Hepatocyte (in vitro differentiated cells): ENCODE results near the gene TAL1. TPM values are rescaled to one million over a fixed set of nuclear protein-coding genes. Genes with fewer than 3 reads are reported as not detected.
"Not testable (repeated sequence)": the region's sequence is repeated elsewhere in the genome, so short reads cannot be mapped to it uniquely, and the experiment has no call there.

Experiments used
- DNase-seq: peaks from one replicate; pipeline ENCODE4 v3.0.0-alpha.2; 2016; ENCODE audit warnings: low spot score
- H2AFZ ChIP-seq: fragments of 200-600 bp; sonication (generic); 2 replicates; pipeline ENCODE4 v1.6.0; 2016; ENCODE audit warnings: antibody characterized with exemption, mild to moderate bottlenecking
- H3K27ac ChIP-seq: fragments of 200-600 bp; sonication (generic); 2 replicates; pipeline ENCODE4 v1.5.1; 2016; ENCODE audit warnings: mild to moderate bottlenecking
- H3K27me3 ChIP-seq: fragments of 200-600 bp; sonication (generic); 2 replicates; pipeline ENCODE4 v1.6.1; 2016
- H3K36me3 ChIP-seq: fragments of 200-600 bp; sonication (generic); replicated peaks from 2 replicates; pipeline ENCODE4 v1.5.1; 2016; ENCODE audit warnings: low read depth; ENCODE audit not compliant: insufficient read depth
- H3K4me1 ChIP-seq: fragments of 200-600 bp; sonication (generic); 2 replicates; pipeline ENCODE4 v1.5.1; 2016; ENCODE audit warnings: mild to moderate bottlenecking, moderate library complexity; ENCODE audit not compliant: insufficient read depth
- H3K4me2 ChIP-seq: fragments of 200-600 bp; sonication (generic); 2 replicates; pipeline ENCODE4 v1.6.0; 2016
- H3K4me3 ChIP-seq: fragments of 200-600 bp; sonication (generic); 2 replicates; pipeline ENCODE4 v1.5.1; 2016; ENCODE audit warnings: mild to moderate bottlenecking
- H3K79me2 ChIP-seq: fragments of 200-600 bp; sonication (generic); 2 replicates; pipeline ENCODE4 v1.6.0; 2017; ENCODE audit warnings: mild to moderate bottlenecking
- H3K9me2 ChIP-seq: fragments of 200-600 bp; sonication (generic); replicated peaks from 2 replicates; pipeline ENCODE4 v1.6.0; 2017; ENCODE audit warnings: mild to moderate bottlenecking; ENCODE audit not compliant: insufficient read depth
- H3K9me3 ChIP-seq: fragments of 200-600 bp; sonication (generic); 2 replicates; pipeline ENCODE4 v1.5.1; 2016; ENCODE audit warnings: low read depth, mild to moderate bottlenecking
- H4K20me1 ChIP-seq: fragments of 200-600 bp; sonication (generic); 2 replicates; pipeline ENCODE4 v1.6.0; 2016; ENCODE audit warnings: mild to moderate bottlenecking; ENCODE audit not compliant: insufficient read depth, poor library complexity, severe bottlenecking
- EZH2 ChIP-seq: fragments of 200-600 bp; sonication (generic); IDR thresholded peaks from 2 replicates; pipeline ENCODE4 v1.6.1; 2016; ENCODE audit warnings: antibody characterized with exemption, mild to moderate bottlenecking, borderline replicate concordance
- EZH2phosphoT487 ChIP-seq: fragments of 200-600 bp; sonication (generic); IDR thresholded peaks from one replicate; pipeline ENCODE4 v1.6.1; 2018; ENCODE audit warnings: antibody characterized with exemption, mild to moderate bottlenecking, low read depth, moderate library complexity; ENCODE audit not compliant: unreplicated experiment, severe bottlenecking
- WGBS: methylation state at CpG from one replicate; pipeline ENCODE4 v1.1.6; 2016; ENCODE audit warnings: low lambda C conversion rate; ENCODE audit errors: missing lambda C conversion rate; 5-methylcytosine and 5-hydroxymethylcytosine counted together
- polyA plus RNA-seq: library from polyadenylated mRNA; unstranded; fragments of >200 nt; fragmentation: Nextera tagmentation; extraction: Ambion mirVana; gene quantifications from 2 replicates; pipeline ENCODE4 v1.2.1, GENCODE V29; 2016
- total RNA-seq: library from RNA; depleted of rRNA; stranded (reverse); fragments of >200 nt; gene quantifications from 2 replicates; pipeline ENCODE4 v1.2.3, GENCODE V29; 2014
- TF ChIP-seq, protein P1 (sequence below): fragments of 200-600 bp; sonication (generic); IDR thresholded peaks from 2 replicates; pipeline ENCODE4 v1.5.1; 2016; ENCODE audit warnings: antibody characterized with exemption, mild to moderate bottlenecking; ENCODE audit not compliant: poor library complexity

TAL1 gene
- total and polyA plus RNA-seq, 2 experiments from 2014 or later = 0.13 TPM; not detected in 1

- H3K36me3 ChIP-seq = no peaks in the 10 kb centered on the region
- no peak overlapping the region for H3K27ac ChIP-seq
Measured at GRCh38 chr1:47194311-47194710, 37.7 kb downstream of the TAL1 start.

DNA sequence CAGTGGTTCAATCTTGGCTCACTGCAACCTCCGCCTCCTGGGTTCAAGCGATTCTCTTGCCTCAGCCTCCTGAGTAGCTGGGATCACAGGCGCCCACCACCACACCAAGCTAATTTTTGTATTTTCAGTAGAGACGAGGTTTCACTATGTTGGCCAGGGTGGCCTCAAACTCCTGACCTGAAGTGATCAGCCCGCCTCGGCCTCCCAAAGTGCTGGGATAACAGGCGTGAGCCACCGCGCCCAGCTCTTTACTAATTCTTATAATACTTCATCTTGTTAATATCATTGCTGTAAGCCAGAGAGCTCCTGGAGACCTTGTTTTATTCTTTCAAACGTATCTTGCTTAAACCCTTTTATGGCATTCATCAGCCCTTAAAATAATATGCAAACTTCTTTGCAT is 38.5 kb downstream of the TAL1 start:
- not testable (repeated sequence) for DNase-seq, H4K20me1 ChIP-seq, H3K4me3 ChIP-seq, H2AFZ ChIP-seq, H3K79me2 ChIP-seq, H3K9me2 ChIP-seq, H3K36me3 ChIP-seq, H3K9me3 ChIP-seq, H3K27me3 ChIP-seq, H3K4me2 ChIP-seq
- peak overlapping the region; percentile 94 for H3K27ac ChIP-seq
- WGBS = 87% methylated on average over 10 of the region's 10 CpGs
- peaks cover 24% of the 10 kb centered on the region for H3K4me1 ChIP-seq

More at GRCh38 chr1:47194311-47194710, 37.7 kb downstream of the TAL1 start:
- no peaks in the 10 kb centered on the region for H3K9me2 ChIP-seq
- no peak overlapping the region for H3K4me2 ChIP-seq
- TF ChIP-seq EZH2 (no peak), EZH2phosphoT487 (no peak)
- TF ChIP-seq, protein P1, sequence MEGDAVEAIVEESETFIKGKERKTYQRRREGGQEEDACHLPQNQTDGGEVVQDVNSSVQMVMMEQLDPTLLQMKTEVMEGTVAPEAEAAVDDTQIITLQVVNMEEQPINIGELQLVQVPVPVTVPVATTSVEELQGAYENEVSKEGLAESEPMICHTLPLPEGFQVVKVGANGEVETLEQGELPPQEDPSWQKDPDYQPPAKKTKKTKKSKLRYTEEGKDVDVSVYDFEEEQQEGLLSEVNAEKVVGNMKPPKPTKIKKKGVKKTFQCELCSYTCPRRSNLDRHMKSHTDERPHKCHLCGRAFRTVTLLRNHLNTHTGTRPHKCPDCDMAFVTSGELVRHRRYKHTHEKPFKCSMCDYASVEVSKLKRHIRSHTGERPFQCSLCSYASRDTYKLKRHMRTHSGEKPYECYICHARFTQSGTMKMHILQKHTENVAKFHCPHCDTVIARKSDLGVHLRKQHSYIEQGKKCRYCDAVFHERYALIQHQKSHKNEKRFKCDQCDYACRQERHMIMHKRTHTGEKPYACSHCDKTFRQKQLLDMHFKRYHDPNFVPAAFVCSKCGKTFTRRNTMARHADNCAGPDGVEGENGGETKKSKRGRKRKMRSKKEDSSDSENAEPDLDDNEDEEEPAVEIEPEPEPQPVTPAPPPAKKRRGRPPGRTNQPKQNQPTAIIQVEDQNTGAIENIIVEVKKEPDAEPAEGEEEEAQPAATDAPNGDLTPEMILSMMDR = no peak
- no peaks in the 10 kb centered on the region for H3K27me3 ChIP-seq
- no peak overlapping the region for H3K4me3 ChIP-seq
- no peak for DNase-seq
- H3K79me2 ChIP-seq = no peaks in the 10 kb centered on the region
- no peaks in the 10 kb centered on the region for H3K9me3 ChIP-seq
- no peak overlapping the region for H2AFZ ChIP-seq
- peaks cover 24% of the 10 kb centered on the region for H3K4me1 ChIP-seq
- H4K20me1 ChIP-seq = no peaks in the 10 kb centered on the region

GRCh38 chr1:47192458-47193384 is 39.3 kb downstream of the TAL1 start:
- TF ChIP-seq, protein P1 = peak; percentile 89
- TF ChIP-seq EZH2 = no peak
- Histone ChIP-seq H3K79me2 (no peaks in the 10 kb centered on the region), H3K4me1 (peaks cover 27% of the 10 kb centered on the region), H3K27me3 (no peaks in the 10 kb centered on the region), H3K9me2 (no peaks in the 10 kb centered on the region), H3K27ac (peak overlapping the region; percentile 94), H2AFZ (peak overlapping the region; percentile 26), H3K4me2 (peak overlapping the region; percentile 65), H3K9me3 (no peaks in the 10 kb centered on the region), H3K4me3 (no peak overlapping the region), H4K20me1 (no peaks in the 10 kb centered on the region), H3K36me3 (no peaks in the 10 kb centered on the region)
- peak; percentile 87 for DNase-seq
- 14% methylated on average over 10 of the region's 10 CpGs for WGBS

GRCh38 chr1:47191940-47192457 is 40.0 kb downstream of the TAL1 start:
- Histone ChIP-seq H3K36me3 (no peaks in the 10 kb centered on the region), H3K27ac (peak overlapping the region; percentile 94), H3K27me3 (no peaks in the 10 kb centered on the region), H3K9me3 (no peaks in the 10 kb centered on the region), H3K4me3 (no peak overlapping the region), H3K9me2 (no peaks in the 10 kb centered on the region), H2AFZ (no peak overlapping the region), H3K4me1 (peaks cover 27% of the 10 kb centered on the region), H4K20me1 (no peaks in the 10 kb centered on the region), H3K79me2 (no peaks in the 10 kb centered on the region), H3K4me2 (peak overlapping the region; percentile 65)
- TF ChIP-seq EZH2phosphoT487 (no peak), EZH2 (no peak)
- TF ChIP-seq, protein P1 = no peak
- DNase-seq = no peak
- WGBS = 84% methylated on average over 4 of the region's 4 CpGs
